ENCODE measurements around the gene KIDINS220.

KIDINS220 gene

GRCh38 chr2:8714283-8714682 is 123.1 kb downstream of the KIDINS220 start:
- Histone ChIP-seq H3K27me3 (ENCODE audit: low read depth, low read length) (no peaks in the 10 kb centered on the region), H3K4me3 (ENCODE audit: low read depth in 1 of 2, low read length in 2 of 2) (no peak overlapping the region), H3K27ac (ENCODE audit: low read length) (no peak overlapping the region)

GRCh38 chr2:8710951-8711350 is 126.5 kb downstream of the KIDINS220 start:
- Histone ChIP-seq H3K9me3 (ENCODE audit: control insufficient read depth in 1 of 2, low read length in 2 of 2) (no peaks in the 10 kb centered on the region), H3K4me1 (ENCODE audit: control insufficient read depth in 1 of 2, insufficient read depth in 2 of 2, low read length in 2 of 2) (no peaks in the 10 kb centered on the region), H3K27ac (ENCODE audit: low read length) (no peak overlapping the region), H3K4me3 (ENCODE audit: low read depth in 1 of 2, low read length in 2 of 2) (no peak overlapping the region), H3K27me3 (ENCODE audit: low read depth, low read length) (no peaks in the 10 kb centered on the region), H3K36me3 (ENCODE audit: control insufficient read depth in 1 of 2, insufficient read depth in 2 of 2, low read length in 2 of 2) (no peaks in the 10 kb centered on the region)

More at GRCh38 chr2:8714283-8714682, 123.1 kb downstream of the KIDINS220 start:
- Histone ChIP-seq H3K9me3 (ENCODE audit: control insufficient read depth in 1 of 2, low read length in 2 of 2) (no peaks in the 10 kb centered on the region), H3K4me1 (ENCODE audit: control insufficient read depth in 1 of 2, insufficient read depth in 2 of 2, low read length in 2 of 2) (no peaks in the 10 kb centered on the region), H3K36me3 (ENCODE audit: control insufficient read depth in 1 of 2, insufficient read depth in 2 of 2, low read length in 2 of 2) (no peaks in the 10 kb centered on the region)

- Histone ChIP-seq H3K9me3 (ENCODE audit: control insufficient read depth in 1 of 2, low read length in 2 of 2) (no peaks in the 10 kb centered on the region), H3K27ac (ENCODE audit: low read length) (no peak overlapping the region), H3K36me3 (ENCODE audit: control insufficient read depth in 1 of 2, insufficient read depth in 2 of 2, low read length in 2 of 2) (no peaks in the 10 kb centered on the region), H3K27me3 (ENCODE audit: low read depth, low read length) (no peaks in the 10 kb centered on the region), H3K4me1 (ENCODE audit: control insufficient read depth in 1 of 2, insufficient read depth in 2 of 2, low read length in 2 of 2) (no peaks in the 10 kb centered on the region), H3K4me3 (ENCODE audit: low read depth in 1 of 2, low read length in 2 of 2) (no peak overlapping the region)
Observed at GRCh38 chr2:8709611-8710010, 127.8 kb downstream of the KIDINS220 start.

GRCh38 chr2:8704906-8705305 is 132.5 kb downstream of the KIDINS220 start:
- no peaks in the 10 kb centered on the region for H3K27me3 ChIP-seq (ENCODE audit: low read depth, low read length)
- H3K4me1 ChIP-seq (ENCODE audit: control insufficient read depth in 1 of 2, insufficient read depth in 2 of 2, low read length in 2 of 2) = no peaks in the 10 kb centered on the region
- H3K4me3 ChIP-seq (ENCODE audit: low read depth in 1 of 2, low read length in 2 of 2) = no peak overlapping the region
- H3K9me3 ChIP-seq (ENCODE audit: control insufficient read depth in 1 of 2, low read length in 2 of 2) = no peaks in the 10 kb centered on the region
- no peak overlapping the region for H3K27ac ChIP-seq (ENCODE audit: low read length)
- no peaks in the 10 kb centered on the region for H3K36me3 ChIP-seq (ENCODE audit: control insufficient read depth in 1 of 2, insufficient read depth in 2 of 2, low read length in 2 of 2)

- H3K4me1 ChIP-seq (ENCODE audit: control insufficient read depth in 1 of 2, insufficient read depth in 2 of 2, low read length in 2 of 2) = no peaks in the 10 kb centered on the region
- H3K27ac ChIP-seq (ENCODE audit: low read length) = no peak overlapping the region
- H3K4me3 ChIP-seq (ENCODE audit: low read depth in 1 of 2, low read length in 2 of 2) = no peak overlapping the region
- H3K27me3 ChIP-seq (ENCODE audit: low read depth, low read length) = no peaks in the 10 kb centered on the region
- H3K9me3 ChIP-seq (ENCODE audit: control insufficient read depth in 1 of 2, low read length in 2 of 2) = no peaks in the 10 kb centered on the region
- H3K36me3 ChIP-seq (ENCODE audit: control insufficient read depth in 1 of 2, insufficient read depth in 2 of 2, low read length in 2 of 2) = no peaks in the 10 kb centered on the region
Observed at GRCh38 chr2:8701681-8702379, 135.6 kb downstream of the KIDINS220 start.

GRCh38 chr2:8699839-8700238 is 137.6 kb downstream of the KIDINS220 start:
- no peaks in the 10 kb centered on the region for H3K27me3 ChIP-seq (ENCODE audit: low read depth, low read length)

GRCh38 chr2:8697190-8697589 is 140.2 kb downstream of the KIDINS220 start:
- Histone ChIP-seq H3K4me1 (ENCODE audit: control insufficient read depth in 1 of 2, insufficient read depth in 2 of 2, low read length in 2 of 2) (no peaks in the 10 kb centered on the region), H3K27ac (ENCODE audit: low read length) (no peak overlapping the region), H3K27me3 (ENCODE audit: low read depth, low read length) (peaks cover 6% of the 10 kb centered on the region), H3K9me3 (ENCODE audit: control insufficient read depth in 1 of 2, low read length in 2 of 2) (no peaks in the 10 kb centered on the region), H3K36me3 (ENCODE audit: control insufficient read depth in 1 of 2, insufficient read depth in 2 of 2, low read length in 2 of 2) (no peaks in the 10 kb centered on the region), H3K4me3 (ENCODE audit: low read depth in 1 of 2, low read length in 2 of 2) (no peak overlapping the region)

More at GRCh38 chr2:8699839-8700238, 137.6 kb downstream of the KIDINS220 start:
- Histone ChIP-seq H3K9me3 (ENCODE audit: control insufficient read depth in 1 of 2, low read length in 2 of 2) (no peaks in the 10 kb centered on the region), H3K4me1 (ENCODE audit: control insufficient read depth in 1 of 2, insufficient read depth in 2 of 2, low read length in 2 of 2) (no peaks in the 10 kb centered on the region), H3K27ac (ENCODE audit: low read length) (no peak overlapping the region), H3K4me3 (ENCODE audit: low read depth in 1 of 2, low read length in 2 of 2) (no peak overlapping the region), H3K36me3 (ENCODE audit: control insufficient read depth in 1 of 2, insufficient read depth in 2 of 2, low read length in 2 of 2) (no peaks in the 10 kb centered on the region)

GRCh38 chr2:8694737-8695136 is 142.7 kb downstream of the KIDINS220 start:
- H3K27ac ChIP-seq (ENCODE audit: low read length) = no peak overlapping the region
- H3K36me3 ChIP-seq (ENCODE audit: control insufficient read depth in 1 of 2, insufficient read depth in 2 of 2, low read length in 2 of 2) = no peaks in the 10 kb centered on the region
- H3K9me3 ChIP-seq (ENCODE audit: control insufficient read depth in 1 of 2, low read length in 2 of 2) = no peaks in the 10 kb centered on the region
- peaks cover 6% of the 10 kb centered on the region for H3K27me3 ChIP-seq (ENCODE audit: low read depth, low read length)
- no peak overlapping the region for H3K4me3 ChIP-seq (ENCODE audit: low read depth in 1 of 2, low read length in 2 of 2)
- no peaks in the 10 kb centered on the region for H3K4me1 ChIP-seq (ENCODE audit: control insufficient read depth in 1 of 2, insufficient read depth in 2 of 2, low read length in 2 of 2)

GRCh38 chr2:8693157-8693821 is 144.1 kb downstream of the KIDINS220 start:
- peak overlapping the region; percentile 37 to 41 for H3K4me3 ChIP-seq (ENCODE audit: low read depth in 1 of 2, low read length in 2 of 2)
- no peaks in the 10 kb centered on the region for H3K4me1 ChIP-seq (ENCODE audit: control insufficient read depth in 1 of 2, insufficient read depth in 2 of 2, low read length in 2 of 2)
- H3K27ac ChIP-seq (ENCODE audit: low read length) = no peak overlapping the region
- no peaks in the 10 kb centered on the region for H3K36me3 ChIP-seq (ENCODE audit: control insufficient read depth in 1 of 2, insufficient read depth in 2 of 2, low read length in 2 of 2)
- peaks cover 6% of the 10 kb centered on the region for H3K27me3 ChIP-seq (ENCODE audit: low read depth, low read length)
- no peaks in the 10 kb centered on the region for H3K9me3 ChIP-seq (ENCODE audit: control insufficient read depth in 1 of 2, low read length in 2 of 2)

- H3K27ac ChIP-seq (ENCODE audit: low read length) = no peak overlapping the region
Observed at GRCh38 chr2:8692783-8693156, 144.6 kb downstream of the KIDINS220 start.

GRCh38 chr2:8691859-8692437 is 145.5 kb downstream of the KIDINS220 start:
- Histone ChIP-seq H3K9me3 (ENCODE audit: control insufficient read depth in 1 of 2, low read length in 2 of 2) (no peaks in the 10 kb centered on the region), H3K27ac (ENCODE audit: low read length) (no peak overlapping the region), H3K4me1 (ENCODE audit: control insufficient read depth in 1 of 2, insufficient read depth in 2 of 2, low read length in 2 of 2) (no peaks in the 10 kb centered on the region), H3K4me3 (ENCODE audit: low read depth in 1 of 2, low read length in 2 of 2) (no peak overlapping the region), H3K27me3 (ENCODE audit: low read depth, low read length) (peaks cover 6% of the 10 kb centered on the region), H3K36me3 (ENCODE audit: control insufficient read depth in 1 of 2, insufficient read depth in 2 of 2, low read length in 2 of 2) (no peaks in the 10 kb centered on the region)

More at GRCh38 chr2:8692783-8693156, 144.6 kb downstream of the KIDINS220 start:
- Histone ChIP-seq H3K4me3 (ENCODE audit: low read depth in 1 of 2, low read length in 2 of 2) (peak overlapping the region; percentile 37 to 41), H3K9me3 (ENCODE audit: control insufficient read depth in 1 of 2, low read length in 2 of 2) (no peaks in the 10 kb centered on the region), H3K36me3 (ENCODE audit: control insufficient read depth in 1 of 2, insufficient read depth in 2 of 2, low read length in 2 of 2) (no peaks in the 10 kb centered on the region), H3K4me1 (ENCODE audit: control insufficient read depth in 1 of 2, insufficient read depth in 2 of 2, low read length in 2 of 2) (no peaks in the 10 kb centered on the region), H3K27me3 (ENCODE audit: low read depth, low read length) (peaks cover 6% of the 10 kb centered on the region)

Data from muscle layer of duodenum (tissue), 2 donors.